HFFc6 (cell line): ENCODE measurements around the gene CMKLR1. TPM values are rescaled to one million over a fixed set of nuclear protein-coding genes. Genes with fewer than 3 reads are reported as not detected.

Experiments used
- DNase-seq: peaks from one replicate; pipeline ENCODE4 v3.0.0-alpha.2; 2018
- H3K27ac Mint-ChIP-seq: 2 replicates; pipeline ENCODE4 v1.8.0; 2020; ENCODE audit warnings: mild to moderate bottlenecking, mixed read lengths
- H3K27me3 Mint-ChIP-seq: 2 replicates; pipeline ENCODE4 v1.8.0; 2021; ENCODE audit warnings: mild to moderate bottlenecking, moderate library complexity, mixed read lengths; ENCODE audit not compliant: insufficient read depth
- H3K36me3 Mint-ChIP-seq: 2 replicates; pipeline ENCODE4 v1.8.0; 2021; ENCODE audit warnings: low read depth, mixed read lengths
- H3K4me1 Mint-ChIP-seq: 2 replicates; pipeline ENCODE4 v1.8.0; 2020; ENCODE audit warnings: low read depth, mixed read lengths
- H3K4me3 Mint-ChIP-seq: 2 replicates; pipeline ENCODE4 v1.8.0; 2020; ENCODE audit warnings: mild to moderate bottlenecking, moderate library complexity, mixed read lengths
- H3K9me3 Mint-ChIP-seq: 2 replicates; pipeline ENCODE4 v1.8.0; 2020; ENCODE audit warnings: mild to moderate bottlenecking, mixed read lengths
- CTCF ChIP-seq: fragments of 200-600 bp; sonication (generic); IDR thresholded peaks from 2 replicates; pipeline ENCODE4 v1.5.0; 2021; ENCODE audit warnings: antibody characterized with exemption, mild to moderate bottlenecking
- total RNA-seq, 6 experiments: library from RNA; stranded (reverse); fragmentation: NEBNext Ultra II Directional; extraction: Animal tissue kit (Norgen Biotek cat#: 25700); gene quantifications; 2 replicates in 1 of 6; 3 replicates in 5 of 6; pipeline ENCODE4 v1.2.3, GENCODE V29; 2021

CMKLR1 gene
- total RNA-seq, 6 experiments from 2014 or later, result not detected

DNA sequence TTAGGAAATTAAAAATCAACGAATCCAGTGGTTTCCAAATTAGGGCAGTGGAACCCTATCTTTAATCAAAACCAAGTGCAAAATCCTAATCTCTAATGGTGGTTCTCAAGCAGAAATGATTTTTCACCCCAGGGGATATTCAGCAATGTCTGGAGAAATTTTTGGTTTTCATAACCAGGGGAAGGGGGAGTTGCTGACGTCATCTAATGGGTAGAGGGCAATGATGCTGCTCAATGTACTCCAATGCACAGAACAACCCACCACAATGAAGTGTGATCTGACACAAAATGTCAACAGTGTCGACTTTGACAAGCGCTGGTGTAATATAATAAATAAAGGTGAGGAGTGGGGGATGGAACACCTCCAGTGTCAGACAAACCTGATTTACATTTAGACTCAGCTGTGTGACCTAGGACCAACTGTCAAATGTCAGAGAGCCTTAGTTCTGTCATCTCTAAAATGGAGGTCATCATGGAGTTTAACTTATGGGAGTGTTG is 81.5 kb downstream of the CMKLR1 start:
- Mint-ChIP-seq H3K4me3 (no peak overlapping the region), H3K27me3 (no peaks in the 10 kb centered on the region), H3K27ac (no peak overlapping the region), H3K36me3 (peaks cover 16% of the 10 kb centered on the region; the same call in 1 of the 2 replicates), H3K4me1 (no peaks in the 10 kb centered on the region), H3K9me3 (peaks cover 57% of the 10 kb centered on the region)
- no peak for DNase-seq
- no peak for TF ChIP-seq CTCF

DNA sequence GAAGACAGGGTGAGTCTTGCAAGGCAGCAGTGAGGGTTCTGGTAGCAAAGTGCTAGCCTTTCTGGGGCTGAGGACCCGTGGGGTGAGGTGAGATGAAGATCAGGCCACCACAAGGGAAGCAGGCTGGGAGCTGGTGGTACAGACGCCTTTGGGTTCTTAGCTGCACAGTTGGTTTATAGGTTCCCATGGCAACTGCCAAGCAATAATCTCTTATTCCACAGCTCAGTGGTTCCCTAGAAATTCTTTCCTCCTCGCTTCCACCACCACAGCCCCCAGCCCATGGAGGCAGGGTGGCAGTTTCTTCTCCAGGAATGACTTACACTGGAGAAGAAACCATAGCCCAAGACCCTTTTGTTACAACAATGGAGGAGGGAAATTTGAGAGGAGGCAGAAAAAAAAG is 82.1 kb downstream of the CMKLR1 start:
- TF ChIP-seq CTCF, result no peak
- peaks cover 4% of the 10 kb centered on the region; the same call in 1 of the 2 replicates for H3K27me3 Mint-ChIP-seq
- no peak for DNase-seq
- H3K4me1 Mint-ChIP-seq, result no peaks in the 10 kb centered on the region
- peaks cover 56% of the 10 kb centered on the region for H3K9me3 Mint-ChIP-seq
- H3K36me3 Mint-ChIP-seq, result peaks cover 13% of the 10 kb centered on the region; the same call in 1 of the 2 replicates
- H3K4me3 Mint-ChIP-seq, result no peak overlapping the region
- no peak overlapping the region for H3K27ac Mint-ChIP-seq

DNA sequence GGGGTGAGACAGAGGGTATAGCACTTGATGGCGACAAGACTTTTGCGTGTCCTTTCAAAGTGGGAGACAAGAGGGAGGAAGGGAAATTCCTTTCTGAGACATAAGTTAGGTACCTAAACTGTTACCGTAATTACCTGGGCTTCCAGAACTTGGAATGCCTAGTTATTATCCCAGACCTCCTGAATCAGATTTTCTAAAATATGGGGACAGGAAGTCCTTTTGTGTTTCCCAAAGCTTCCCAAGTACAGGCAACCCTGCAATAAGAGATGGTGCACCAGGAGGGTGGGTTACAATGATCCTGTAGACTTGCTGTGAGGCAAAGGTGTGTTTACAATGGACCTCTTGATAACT is 83.9 kb downstream of the CMKLR1 start:
- no peaks in the 10 kb centered on the region for H3K4me1 Mint-ChIP-seq
- peaks cover 6% of the 10 kb centered on the region; the same call in 1 of the 2 replicates for H3K27me3 Mint-ChIP-seq
- H3K36me3 Mint-ChIP-seq, result 0 out of 2 replicates have a peak, but pooled peaks cover 8% of the 10 kb centered on the region
- no peak for DNase-seq
- peaks cover 54% of the 10 kb centered on the region for H3K9me3 Mint-ChIP-seq
- no peak for TF ChIP-seq CTCF
- H3K27ac Mint-ChIP-seq, result no peak overlapping the region
- H3K4me3 Mint-ChIP-seq, result no peak overlapping the region

GRCh38 chr12:108254517-108255251 is 84.4 kb downstream of the CMKLR1 start:
- no peak for TF ChIP-seq CTCF
- no peak overlapping the region for H3K4me3 Mint-ChIP-seq
- H3K9me3 Mint-ChIP-seq, result peaks cover 54% of the 10 kb centered on the region
- peaks cover 6% of the 10 kb centered on the region; the same call in 1 of the 2 replicates for H3K27me3 Mint-ChIP-seq
- DNase-seq, result no peak
- H3K4me1 Mint-ChIP-seq, result no peaks in the 10 kb centered on the region
- no peak overlapping the region for H3K27ac Mint-ChIP-seq
- 0 out of 2 replicates have a peak, but pooled peaks cover 5% of the 10 kb centered on the region for H3K36me3 Mint-ChIP-seq

DNA sequence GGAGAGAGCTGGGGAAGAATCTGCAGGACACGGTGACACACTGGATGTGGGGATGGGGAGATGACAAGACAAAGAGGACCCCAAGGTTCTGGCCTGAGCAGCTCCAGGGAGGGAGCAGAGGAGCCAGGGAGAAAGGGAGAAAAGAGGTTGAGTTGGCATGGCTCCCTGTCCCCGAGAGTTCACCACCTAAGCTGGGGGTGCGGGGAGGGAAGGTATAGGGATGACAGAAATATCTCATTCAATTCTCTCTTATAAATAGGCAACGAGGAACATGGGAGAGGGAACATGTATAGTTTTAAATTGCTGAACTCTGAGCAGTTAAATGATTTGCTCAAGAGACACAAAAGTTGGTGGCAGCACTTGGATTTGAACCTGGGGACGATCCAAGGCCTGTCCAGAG is 85.1 kb downstream of the CMKLR1 start:
- Mint-ChIP-seq H3K27ac (no peak overlapping the region), H3K4me1 (no peaks in the 10 kb centered on the region), H3K27me3 (peaks cover 6% of the 10 kb centered on the region; the same call in 1 of the 2 replicates), H3K9me3 (peaks cover 53% of the 10 kb centered on the region), H3K4me3 (no peak overlapping the region), H3K36me3 (no peaks in the 10 kb centered on the region)
- no peak for DNase-seq
- no peak for TF ChIP-seq CTCF
